PC-3 (cell line): ENCODE measurements around the gene EGFLAM. TPM values are rescaled to one million over a fixed set of nuclear protein-coding genes. Genes with fewer than 3 reads are reported as not detected.

Source experiments
- ATAC-seq: fragments of 200-7000 bp; cut with Tn5 transposase; 2 replicates; pipeline ENCODE4 v1.9.1; 2020; ENCODE audit warnings: mild to moderate bottlenecking, moderate library complexity
- BruUV-seq: library from RNA; stranded (reverse); fragments of 400-500 nt; replicated peaks from 2 replicates; lab custom pipeline; 2021; lab: Mats Ljungman, UMichigan
- CTCF ChIA-PET: fragments of 300-600 bp; sonication (Branson Sonifier 250); formaldehyde crosslinking; loops from one replicate; lab custom pipeline; 2022; ENCODE audit warnings: antibody characterized with exemption; lab: Charles Lee
- POLR2A ChIA-PET: fragments of 300-600 bp; sonication (Branson Sonifier 250); formaldehyde crosslinking; loops from one replicate; lab custom pipeline; 2022; ENCODE audit warnings: antibody characterized with exemption; ENCODE audit not compliant: unreplicated experiment; lab: Charles Lee
- DNase-seq: peaks from one replicate; pipeline ENCODE4 v3.0.0-alpha.2; 2015
- H2AFZ ChIP-seq: fragments of 300-600 bp; sonication (generic); 2 replicates; pipeline ENCODE4 v1.6.0; 2016; ENCODE audit warnings: antibody characterized with exemption, low read length
- H3F3A ChIP-seq: fragments of 300-600 bp; sonication (generic); one replicate; pipeline ENCODE4 v1.6.0; 2017; ENCODE audit warnings: antibody characterized with exemption, low read length, control low read depth, mild to moderate bottlenecking; ENCODE audit not compliant: unreplicated experiment
- H3K27ac ChIP-seq: fragments of 300-600 bp; sonication (generic); 2 replicates; pipeline ENCODE4 v1.5.1; 2016; ENCODE audit warnings: mild to moderate bottlenecking, low read length
- H3K27me3 ChIP-seq: fragments of 300-600 bp; sonication (generic); 2 replicates; pipeline ENCODE4 v1.6.1; 2016; ENCODE audit warnings: low read length, mixed read lengths
- H3K36me3 ChIP-seq: fragments of 300-600 bp; sonication (generic); 2 replicates; pipeline ENCODE4 v1.6.1; 2016; ENCODE audit warnings: low read depth, mixed run types, low read length, mixed read lengths
- H3K4me1 ChIP-seq: fragments of 300-600 bp; sonication (generic); 2 replicates; pipeline ENCODE4 v1.5.1; 2016; ENCODE audit warnings: low read length; ENCODE audit not compliant: insufficient read depth
- H3K4me2 ChIP-seq: fragments of 300-600 bp; sonication (generic); 2 replicates; pipeline ENCODE4 v1.6.0; 2016; ENCODE audit warnings: low read length
- H3K4me3 ChIP-seq: fragments of 300-600 bp; sonication (generic); 2 replicates; pipeline ENCODE4 v1.5.1; 2016; ENCODE audit warnings: mild to moderate bottlenecking, low read length, mixed read lengths
- H3K79me2 ChIP-seq: fragments of 300-600 bp; sonication (generic); 2 replicates; pipeline ENCODE4 v1.6.1; 2017; ENCODE audit warnings: low read length, mixed read lengths
- H3K9ac ChIP-seq: fragments of 300-600 bp; sonication (generic); 2 replicates; pipeline ENCODE4 v1.6.0; 2016; ENCODE audit warnings: mild to moderate bottlenecking, low read length
- H3K9me2 ChIP-seq: fragments of 300-600 bp; sonication (generic); replicated peaks from 2 replicates; pipeline ENCODE4 v1.6.1; 2016; ENCODE audit warnings: mixed run types, low read length, mixed read lengths
- H3K9me3 ChIP-seq: fragments of 300-600 bp; sonication (generic); 2 replicates; pipeline ENCODE4 v1.6.1; 2016; ENCODE audit warnings: low read length, mixed read lengths
- H4K20me1 ChIP-seq: fragments of 300-600 bp; sonication (generic); 2 replicates; pipeline ENCODE4 v1.6.1; 2016; ENCODE audit warnings: low read length, mixed read lengths
- EZH2 ChIP-seq: fragments of 300-600 bp; sonication (generic); IDR thresholded peaks from one replicate; pipeline ENCODE4 v1.6.1; 2017; ENCODE audit warnings: antibody characterized with exemption, mild to moderate bottlenecking, low read length; ENCODE audit not compliant: unreplicated experiment
- EZH2phosphoT487 ChIP-seq: fragments of 300-600 bp; sonication (generic); IDR thresholded peaks from 2 replicates; pipeline ENCODE4 v1.6.1; 2018; ENCODE audit warnings: mild to moderate bottlenecking, antibody characterized with exemption, low read length, borderline replicate concordance
- intact Hi-C: fragments of 100-400 bp; cut with micrococcal nuclease; formaldehyde crosslinking; loops from 2 replicates; pipeline ENCODE4 v1.9.0; 2023
- total RNA-seq: library from RNA; depleted of rRNA; stranded (reverse); fragments of >200 nt; gene quantifications from 2 replicates; pipeline ENCODE4 v1.2.3, GENCODE V29; 2014
- TF ChIP-seq, protein P1 (sequence below): fragments of 300-600 bp; sonication (generic); conservative IDR thresholded peaks from 2 replicates; pipeline ENCODE4 v1.5.1; 2017; ENCODE audit warnings: antibody characterized with exemption, low read depth, mild to moderate bottlenecking, low read length

Gene EGFLAM
- total RNA-seq, 1 experiment from 2014 or later: not detected

DNA sequence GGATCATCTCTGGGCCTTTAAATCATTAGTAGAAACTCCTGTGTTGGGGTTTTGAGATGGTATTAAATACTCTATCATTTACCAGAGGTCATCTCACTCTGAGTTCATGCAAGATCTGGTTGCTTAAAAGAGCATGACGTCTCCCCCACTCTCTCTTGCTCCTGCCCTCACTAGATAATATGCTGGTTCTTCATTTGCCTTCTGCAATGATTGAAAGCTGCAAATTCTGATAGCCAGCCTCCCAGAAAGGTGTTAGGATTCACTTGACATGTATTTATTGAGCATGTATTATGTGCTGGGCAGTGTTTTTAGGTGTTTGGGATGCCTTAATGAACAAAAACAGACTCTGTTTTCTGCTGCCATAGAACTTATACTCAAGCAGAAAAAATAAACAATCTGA, 41.2 kb downstream of the EGFLAM start:
- H3K27me3 ChIP-seq: peaks cover 51% of the 10 kb centered on the region
- H4K20me1 ChIP-seq: no peaks in the 10 kb centered on the region
- no peak overlapping the region for H2AFZ ChIP-seq
- no peak for TF ChIP-seq EZH2phosphoT487
- no peak for TF ChIP-seq EZH2
- TF ChIP-seq, protein P1, sequence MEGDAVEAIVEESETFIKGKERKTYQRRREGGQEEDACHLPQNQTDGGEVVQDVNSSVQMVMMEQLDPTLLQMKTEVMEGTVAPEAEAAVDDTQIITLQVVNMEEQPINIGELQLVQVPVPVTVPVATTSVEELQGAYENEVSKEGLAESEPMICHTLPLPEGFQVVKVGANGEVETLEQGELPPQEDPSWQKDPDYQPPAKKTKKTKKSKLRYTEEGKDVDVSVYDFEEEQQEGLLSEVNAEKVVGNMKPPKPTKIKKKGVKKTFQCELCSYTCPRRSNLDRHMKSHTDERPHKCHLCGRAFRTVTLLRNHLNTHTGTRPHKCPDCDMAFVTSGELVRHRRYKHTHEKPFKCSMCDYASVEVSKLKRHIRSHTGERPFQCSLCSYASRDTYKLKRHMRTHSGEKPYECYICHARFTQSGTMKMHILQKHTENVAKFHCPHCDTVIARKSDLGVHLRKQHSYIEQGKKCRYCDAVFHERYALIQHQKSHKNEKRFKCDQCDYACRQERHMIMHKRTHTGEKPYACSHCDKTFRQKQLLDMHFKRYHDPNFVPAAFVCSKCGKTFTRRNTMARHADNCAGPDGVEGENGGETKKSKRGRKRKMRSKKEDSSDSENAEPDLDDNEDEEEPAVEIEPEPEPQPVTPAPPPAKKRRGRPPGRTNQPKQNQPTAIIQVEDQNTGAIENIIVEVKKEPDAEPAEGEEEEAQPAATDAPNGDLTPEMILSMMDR: no peak
- DNase-seq (no peak), ATAC-seq (no peak)
- ChIA-PET POLR2A (no interaction called here), CTCF (no interaction called here)
- no peak overlapping the region for H3K4me3 ChIP-seq
- H3F3A ChIP-seq: no peaks in the 10 kb centered on the region
- no peaks in the 10 kb centered on the region for H3K4me1 ChIP-seq
- BruUV-seq: no TSS peak
- H3K79me2 ChIP-seq: no peaks in the 10 kb centered on the region
- no peaks in the 10 kb centered on the region for H3K36me3 ChIP-seq
- no peaks in the 10 kb centered on the region for H3K9me2 ChIP-seq
- intact Hi-C loops: no loop called here
- H3K9me3 ChIP-seq: 0 out of 2 replicates have a peak, but pooled peaks cover under 1% of the 10 kb centered on the region
- H3K4me2 ChIP-seq: no peak overlapping the region
- no peak overlapping the region for H3K27ac ChIP-seq
- H3K9ac ChIP-seq: no peak overlapping the region

DNA sequence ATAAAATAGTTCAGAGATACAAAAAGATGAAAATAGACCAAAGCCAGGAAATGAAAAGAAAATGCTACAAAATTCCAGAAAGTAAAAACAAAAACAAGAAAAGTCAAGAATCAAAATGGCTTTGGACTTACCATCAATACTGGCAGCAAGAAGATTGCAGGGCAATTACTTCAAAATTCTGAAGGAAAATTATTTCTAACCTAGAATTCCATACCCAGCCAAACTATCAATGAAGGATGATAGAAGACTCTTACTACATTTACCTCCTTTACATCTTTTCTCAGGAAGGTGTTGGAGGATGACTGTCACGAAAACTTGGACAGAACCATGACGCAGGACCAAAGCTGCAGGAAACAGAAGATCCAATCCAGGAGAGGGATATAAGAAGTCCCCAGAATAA, 46.8 kb downstream of the EGFLAM start:
- Histone ChIP-seq H3F3A (no peaks in the 10 kb centered on the region), H2AFZ (no peak overlapping the region), H3K79me2 (no peaks in the 10 kb centered on the region), H3K9ac (no peak overlapping the region), H3K27me3 (peaks cover 29% of the 10 kb centered on the region), H3K36me3 (no peaks in the 10 kb centered on the region), H3K4me1 (no peaks in the 10 kb centered on the region), H3K4me3 (no peak overlapping the region), H3K9me2 (no peaks in the 10 kb centered on the region), H3K4me2 (no peak overlapping the region), H3K9me3 (0 out of 2 replicates have a peak, but pooled peaks cover 8% of the 10 kb centered on the region), H3K27ac (no peak overlapping the region), H4K20me1 (no peaks in the 10 kb centered on the region)
- TF ChIP-seq, protein P1: no peak
- no peak for TF ChIP-seq EZH2phosphoT487
- no peak for TF ChIP-seq EZH2
- intact Hi-C loops: no loop called here
- no peak for ATAC-seq
- POLR2A ChIA-PET: no interaction called here
- DNase-seq: no peak
- no TSS peak for BruUV-seq
- CTCF ChIA-PET: no interaction called here

DNA sequence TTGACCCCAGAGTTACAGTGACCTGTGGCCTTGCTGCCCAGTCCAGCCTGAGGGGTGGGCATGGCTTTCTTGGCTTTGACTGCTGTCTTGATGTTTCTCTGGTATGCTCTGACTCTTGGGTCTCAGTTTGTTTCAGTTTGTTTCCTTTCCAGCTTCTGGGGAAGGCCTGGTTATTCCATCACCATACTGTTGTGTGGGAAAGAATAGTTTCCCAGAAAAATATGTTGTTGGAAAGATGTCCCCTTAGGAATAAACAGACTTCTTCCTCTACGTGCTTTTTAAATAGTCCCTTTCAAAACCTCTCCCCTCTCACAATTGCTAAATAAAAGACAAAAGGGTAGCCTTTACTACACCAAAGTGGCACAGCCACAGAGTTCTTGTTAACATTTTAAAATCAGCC, 49.5 kb downstream of the EGFLAM start:
- Histone ChIP-seq H3K4me2 (no peak overlapping the region), H3K27me3 (peaks cover 29% of the 10 kb centered on the region), H3K4me3 (no peak overlapping the region), H3K9ac (no peak overlapping the region), H3K27ac (no peak overlapping the region), H3K9me2 (no peaks in the 10 kb centered on the region), H3K79me2 (no peaks in the 10 kb centered on the region), H3K36me3 (no peaks in the 10 kb centered on the region), H3K9me3 (0 out of 2 replicates have a peak, but pooled peaks cover 8% of the 10 kb centered on the region), H4K20me1 (no peaks in the 10 kb centered on the region), H2AFZ (no peak overlapping the region), H3F3A (no peaks in the 10 kb centered on the region), H3K4me1 (no peaks in the 10 kb centered on the region)
- no peak for ATAC-seq
- ChIA-PET POLR2A (no interaction called here), CTCF (no interaction called here)
- no TSS peak for BruUV-seq
- DNase-seq: no peak
- TF ChIP-seq, protein P1: no peak
- TF ChIP-seq EZH2 (no peak), EZH2phosphoT487 (no peak)
- intact Hi-C loops: no loop called here
